Lung (tissue), 12 donors: ENCODE data around the gene VIPR1. TPM values are rescaled to one million over a fixed set of nuclear protein-coding genes. Genes with fewer than 3 reads are reported as not detected.

Source experiments
- ATAC-seq: fragments of 200-7000 bp; cut with Tn5 transposase; one replicate; pipeline ENCODE4 v1.9.1; 2020; ENCODE audit warnings: moderate number of reproducible peaks; ENCODE audit not compliant: insufficient read depth, low FRiP score
- DNase-seq, 3 donors: peaks; one replicate each; pipeline ENCODE4 v3.0.0-alpha.2; 2013 to 2017
- H3K27ac ChIP-seq, 2 donors: one replicate each; pipeline ENCODE4 v1.5.1; 2013; ENCODE audit warnings: mild to moderate bottlenecking in 2 of 2, moderate library complexity in 2 of 2, control low read depth in 1 of 2, inconsistent platforms in 1 of 2, low read depth in 1 of 2, low read length in 1 of 2
- H3K27me3 ChIP-seq, 3 donors: one replicate each; pipeline ENCODE4 v1.5.1; 2013; ENCODE audit warnings: low read length in 2 of 3; ENCODE audit not compliant: control insufficient read depth in 3 of 3, insufficient read depth in 3 of 3
- H3K36me3 ChIP-seq, 4 donors: one replicate each; pipeline ENCODE4 v1.5.1; 2013; ENCODE audit warnings: low read length in 4 of 4, mild to moderate bottlenecking in 1 of 4, moderate library complexity in 1 of 4; ENCODE audit not compliant: control insufficient read depth in 4 of 4, insufficient read depth in 4 of 4
- H3K4me1 ChIP-seq, 5 donors: one replicate each; pipeline ENCODE4 v1.5.1; 2013; ENCODE audit warnings: low read length in 5 of 5, mild to moderate bottlenecking in 2 of 5, moderate library complexity in 1 of 5; ENCODE audit not compliant: control insufficient read depth in 5 of 5, insufficient read depth in 5 of 5
- H3K4me3 ChIP-seq: one replicate; pipeline ENCODE4 v1.5.1; 2013; ENCODE audit warnings: mild to moderate bottlenecking, control low read depth, moderate library complexity
- H3K9ac ChIP-seq, 2 donors: one replicate each; pipeline ENCODE4 v1.5.1; 2013; ENCODE audit warnings: low read length in 2 of 2, control low read depth in 1 of 2; ENCODE audit not compliant: insufficient read depth in 1 of 2
- H3K9me3 ChIP-seq, 4 donors: one replicate each; pipeline ENCODE4 v1.5.1; 2013; ENCODE audit warnings: low read length in 3 of 4, mild to moderate bottlenecking in 1 of 4, moderate library complexity in 1 of 4; ENCODE audit not compliant: control insufficient read depth in 4 of 4, insufficient read depth in 3 of 4
- WGBS, 2 donors: extraction: QIAGEN DNeasy Blood & Tissue Kit; methylation state at CpG; one replicate each; pipeline ENCODE4 v1.1.7; 2013; 5-methylcytosine and 5-hydroxymethylcytosine counted together
- polyA plus RNA-seq, 2 donors: library from polyadenylated mRNA; stranded (reverse); fragments of 200-250 nt; gene quantifications; one replicate each; pipeline ENCODE4 v1.2.1, GENCODE V29; 2013
- total RNA-seq, 2 donors: library from RNA; depleted of rRNA in 1 of 2; stranded (reverse); fragments of >200 nt in 1 of 2; gene quantifications; one replicate each; pipeline ENCODE4 v1.2.1, GENCODE V29; 2014 to 2021
- TF ChIP-seq, protein P1 (sequence below): IDR thresholded peaks from 2 replicates; pipeline ENCODE4 v1.5.1; 2012; ENCODE audit warnings: mild to moderate bottlenecking; ENCODE audit errors: control extremely low read depth, extremely low read depth
- donor health status: control.
- donor health status: control.
- donor health status: Bipolar disorder and iron deficiency.
- donor health status: healthy.
- donor health status: DM: yes; HTN: yes; CAD: no.

The VIPR1 gene
- total and polyA plus RNA-seq, 4 donors = 24.8 to 89.8 (median 65.0) TPM

DNA sequence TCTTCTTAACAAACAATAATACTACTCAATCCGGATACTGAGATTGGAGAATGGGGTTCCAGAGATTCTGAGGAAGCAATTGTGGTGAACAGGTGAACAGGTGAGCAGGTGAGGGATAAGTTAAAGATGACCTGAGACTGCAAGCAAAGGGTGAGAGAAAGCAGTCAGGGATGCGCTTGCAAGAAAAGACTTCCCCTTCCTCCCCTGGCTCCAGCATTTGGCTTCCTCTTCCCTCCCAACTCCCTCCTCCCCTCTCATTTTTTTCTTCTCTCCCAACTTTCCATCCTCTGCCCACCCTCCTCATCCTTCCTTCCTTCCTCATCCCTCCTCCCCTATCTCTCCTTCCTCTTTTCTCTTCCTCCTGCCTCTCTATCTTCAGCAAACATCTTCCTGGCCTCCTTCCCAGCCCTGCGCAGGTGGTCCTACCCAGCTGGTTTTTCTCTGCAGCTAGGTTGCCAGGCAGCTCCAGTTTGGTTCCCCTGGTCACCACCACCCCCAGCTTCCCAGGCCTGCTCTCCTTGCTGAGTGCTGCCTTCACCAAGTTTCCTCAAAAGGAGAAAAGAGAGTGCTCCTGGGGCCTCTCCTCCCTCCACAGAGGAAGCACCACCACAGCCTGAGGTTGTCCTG lies 10.4 kb upstream of the VIPR1 start:
- Histone ChIP-seq H3K9me3 (peaks cover 0 to 3% (median 0%) of the 10 kb centered on the region in 4 donors), H3K9ac (no peak overlapping the region), H3K4me1 (peaks cover 0 to 25% (median 4%) of the 10 kb centered on the region in 5 donors), H3K27me3 (no peaks in the 10 kb centered on the region), H3K4me3 (no peak overlapping the region), H3K36me3 (no peaks in the 10 kb centered on the region), H3K27ac (peak overlapping the region in 1 of 2 donors; percentile 35)
- 48 to 59% methylated on average over 3 of the region's 3 CpGs for WGBS, 2 donors
- DNase-seq (peak in 1 of 3 donors; percentile 12), ATAC-seq (no peak)
- TF ChIP-seq, protein P1, sequence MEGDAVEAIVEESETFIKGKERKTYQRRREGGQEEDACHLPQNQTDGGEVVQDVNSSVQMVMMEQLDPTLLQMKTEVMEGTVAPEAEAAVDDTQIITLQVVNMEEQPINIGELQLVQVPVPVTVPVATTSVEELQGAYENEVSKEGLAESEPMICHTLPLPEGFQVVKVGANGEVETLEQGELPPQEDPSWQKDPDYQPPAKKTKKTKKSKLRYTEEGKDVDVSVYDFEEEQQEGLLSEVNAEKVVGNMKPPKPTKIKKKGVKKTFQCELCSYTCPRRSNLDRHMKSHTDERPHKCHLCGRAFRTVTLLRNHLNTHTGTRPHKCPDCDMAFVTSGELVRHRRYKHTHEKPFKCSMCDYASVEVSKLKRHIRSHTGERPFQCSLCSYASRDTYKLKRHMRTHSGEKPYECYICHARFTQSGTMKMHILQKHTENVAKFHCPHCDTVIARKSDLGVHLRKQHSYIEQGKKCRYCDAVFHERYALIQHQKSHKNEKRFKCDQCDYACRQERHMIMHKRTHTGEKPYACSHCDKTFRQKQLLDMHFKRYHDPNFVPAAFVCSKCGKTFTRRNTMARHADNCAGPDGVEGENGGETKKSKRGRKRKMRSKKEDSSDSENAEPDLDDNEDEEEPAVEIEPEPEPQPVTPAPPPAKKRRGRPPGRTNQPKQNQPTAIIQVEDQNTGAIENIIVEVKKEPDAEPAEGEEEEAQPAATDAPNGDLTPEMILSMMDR = no peak

DNA sequence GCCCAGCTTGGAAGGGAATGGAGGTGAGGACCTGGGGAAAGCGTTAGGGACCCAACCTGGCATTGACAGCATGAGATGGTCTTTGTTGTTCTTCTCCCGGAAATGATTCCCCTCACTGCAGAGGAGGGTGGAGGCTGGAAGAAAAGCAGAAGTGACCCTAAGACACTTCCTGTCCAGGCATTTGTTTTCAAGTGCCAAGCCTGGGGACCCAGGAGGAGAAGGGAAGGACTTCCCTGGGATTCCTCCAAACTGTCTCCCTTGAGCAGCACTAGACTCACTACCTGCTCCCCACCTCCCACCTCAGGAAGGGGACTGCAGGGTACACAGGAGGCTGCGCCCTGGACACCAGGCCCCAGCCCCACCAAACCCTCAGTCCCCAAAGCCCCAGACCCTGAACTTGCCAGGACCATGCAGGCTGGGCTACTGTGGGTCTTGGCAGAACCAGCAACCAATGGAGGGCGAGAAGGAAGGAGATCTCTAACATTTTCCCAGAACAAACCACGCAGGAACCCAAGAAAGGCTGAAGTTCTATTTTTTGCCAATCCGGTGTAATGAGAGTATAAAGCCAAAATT lies 9.8 kb upstream of the VIPR1 start:
- DNase-seq (peak in 1 of 3 donors; percentile 7), ATAC-seq (no peak)
- Histone ChIP-seq H3K27ac (peak overlapping the region in 1 of 2 donors; percentile 35), H3K27me3 (peaks cover 0 to 5% (median 0%) of the 10 kb centered on the region in 3 donors), H3K9me3 (no peaks in the 10 kb centered on the region), H3K36me3 (no peaks in the 10 kb centered on the region), H3K9ac (no peak overlapping the region), H3K4me1 (peaks cover 0 to 25% (median 4%) of the 10 kb centered on the region in 5 donors), H3K4me3 (no peak overlapping the region)
- 67 to 68% methylated on average over 6 of the region's 6 CpGs for whole genome bisulfite sequencing, 2 donors
- TF ChIP-seq, protein P1 = no peak

DNA sequence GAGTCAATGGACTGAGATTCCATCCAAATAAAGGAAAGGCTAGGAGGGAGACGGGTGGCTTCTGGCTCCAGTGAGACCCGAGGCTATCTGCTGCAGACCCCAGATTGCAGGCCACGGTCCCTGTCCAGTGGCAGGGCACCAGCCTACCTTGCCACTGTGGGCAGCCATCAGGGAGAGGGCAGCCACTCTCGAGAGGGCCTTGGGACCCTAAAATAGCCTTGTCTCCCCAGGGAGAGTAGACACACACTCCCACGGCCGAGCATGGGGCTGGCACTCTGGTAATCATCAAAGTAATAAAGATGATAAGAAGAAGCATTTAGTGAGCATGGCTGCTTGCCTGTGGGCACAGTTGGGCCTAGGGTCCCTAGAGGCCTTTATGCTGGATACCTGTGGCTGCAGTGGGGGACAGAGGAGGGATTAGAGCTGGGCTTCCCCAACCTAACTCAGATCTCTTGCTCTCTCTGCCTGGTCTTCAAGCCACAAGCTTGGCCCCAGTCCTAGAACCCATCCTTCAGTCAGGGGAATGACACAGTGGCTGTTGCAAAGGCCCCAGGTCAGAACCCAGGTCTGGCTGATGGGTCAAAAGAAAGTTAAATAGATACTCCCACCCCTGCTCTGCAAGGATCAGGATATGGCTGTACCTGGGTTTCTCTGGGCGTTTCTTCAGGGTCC lies 9.2 kb upstream of the VIPR1 start:
- peak in 1 of 3 donors; percentile 9 for DNase-seq
- Histone ChIP-seq H3K27ac (no peak overlapping the region), H3K4me3 (no peak overlapping the region), H3K9ac (no peak overlapping the region), H3K9me3 (no peaks in the 10 kb centered on the region), H3K27me3 (peaks cover 0 to 5% (median 0%) of the 10 kb centered on the region in 3 donors), H3K4me1 (peaks cover 0 to 25% (median 4%) of the 10 kb centered on the region in 5 donors), H3K36me3 (no peaks in the 10 kb centered on the region)
- WGBS, 2 donors = 89 to 98% methylated on average over 7 of the region's 7 CpGs
- no peak for ATAC-seq
- TF ChIP-seq, protein P1 = no peak
